Ishikawa (cell line): Measurements from ENCODE around the gene MT1HL1.

ENCODE experiments used
- CEBPB ChIP-seq: IDR thresholded peaks from 2 replicates; pipeline ENCODE4 v1.6.1; 2012
- EP300 ChIP-seq: IDR thresholded peaks from 2 replicates; pipeline ENCODE4 v1.6.1; 2012; ENCODE audit warnings: borderline replicate concordance
- TAF1 ChIP-seq: IDR thresholded peaks from 2 replicates; pipeline ENCODE4 v1.6.1; 2012; ENCODE audit warnings: low read depth, mild to moderate bottlenecking
- TEAD4 ChIP-seq: IDR thresholded peaks from 2 replicates; pipeline ENCODE4 v1.6.1; 2012
- YY1 ChIP-seq: IDR thresholded peaks from 2 replicates; pipeline ENCODE4 v1.6.1; 2012; ENCODE audit warnings: low read depth

DNA sequence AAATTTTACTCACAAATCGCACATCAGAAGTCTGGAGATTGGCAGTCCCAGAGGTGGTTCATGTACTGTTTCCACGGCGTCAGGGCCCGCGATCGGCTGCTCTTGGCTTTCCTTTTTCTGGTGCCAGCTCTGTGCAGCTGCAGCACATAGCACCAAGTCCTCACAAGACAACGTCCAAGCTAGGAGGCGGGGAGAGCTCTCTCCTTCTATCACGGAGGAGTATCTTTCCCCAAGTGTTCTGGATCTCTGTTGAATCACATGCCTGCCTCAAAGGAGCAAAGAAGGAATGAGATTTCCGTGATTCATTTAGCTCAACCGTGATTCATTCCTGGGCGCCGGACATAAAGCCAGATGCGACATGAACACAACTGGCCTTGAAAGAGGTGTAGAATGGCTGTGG lies 25.5 kb downstream of the MT1HL1 start:
- TF ChIP-seq YY1 (no peak), TAF1 (no peak), EP300 (no peak), TEAD4 (no peak), CEBPB (no peak)
